ENCODE results near the gene ESF1.
A peak's percentile ranks its signal among the peaks of the same experiment; 100 is the strongest.

ESF1 gene

GRCh38 chr20:13784893-13785715 is at the start of gene ESF1, which contains the start of gene NDUFAF5:
Gene ESF1 (minus strand): TSS chr20:13784919. CDS start chr20:13783140, 1,779 bp downstream.
Gene NDUFAF5 (plus strand): TSS chr20:13785028. CDS start chr20:13785069, 41 bp downstream.
- Mint-ChIP-seq H3K27me3 (ENCODE audit: low read depth) (no peaks in the 10 kb centered on the region), H3K36me3 (ENCODE audit: low read depth) (peaks cover 27% of the 10 kb centered on the region), H3K4me3 (peak within 1 kb of the TSS; percentile 99), H3K9me3 (no peaks in the 10 kb centered on the region), H3K4me1 (ENCODE audit: low read depth) (peaks cover 36% of the 10 kb centered on the region), H3K27ac (peak within 1 kb of the TSS; percentile 97)

GRCh38 chr20:13831476-13831875 is 46.8 kb upstream of the ESF1 start:
- H3K36me3 Mint-ChIP-seq (ENCODE audit: low read depth): no peaks in the 10 kb centered on the region
- H3K27ac Mint-ChIP-seq: no peak overlapping the region
- no peaks in the 10 kb centered on the region for H3K9me3 Mint-ChIP-seq
- H3K27me3 Mint-ChIP-seq (ENCODE audit: low read depth): peaks cover 4% of the 10 kb centered on the region
- H3K4me1 Mint-ChIP-seq (ENCODE audit: low read depth): no peaks in the 10 kb centered on the region
- H3K4me3 Mint-ChIP-seq: no peak overlapping the region

- H3K4me1 Mint-ChIP-seq (ENCODE audit: low read depth): no peaks in the 10 kb centered on the region
- H3K9me3 Mint-ChIP-seq: no peaks in the 10 kb centered on the region
- no peak overlapping the region for H3K27ac Mint-ChIP-seq
- no peak overlapping the region for H3K4me3 Mint-ChIP-seq
- H3K36me3 Mint-ChIP-seq (ENCODE audit: low read depth): no peaks in the 10 kb centered on the region
- no peaks in the 10 kb centered on the region for H3K27me3 Mint-ChIP-seq (ENCODE audit: low read depth)
Observed at GRCh38 chr20:13825465-13825864, 40.7 kb upstream of the ESF1 start.

- H3K36me3 Mint-ChIP-seq (ENCODE audit: low read depth): no peaks in the 10 kb centered on the region
- H3K27ac Mint-ChIP-seq: no peak overlapping the region
- H3K9me3 Mint-ChIP-seq: no peaks in the 10 kb centered on the region
- no peaks in the 10 kb centered on the region for H3K27me3 Mint-ChIP-seq (ENCODE audit: low read depth)
- H3K4me3 Mint-ChIP-seq: no peak overlapping the region
- H3K4me1 Mint-ChIP-seq (ENCODE audit: low read depth): no peaks in the 10 kb centered on the region
Observed at GRCh38 chr20:13824459-13824858, 39.7 kb upstream of the ESF1 start.

- no peaks in the 10 kb centered on the region for H3K9me3 Mint-ChIP-seq
- H3K27me3 Mint-ChIP-seq (ENCODE audit: low read depth): no peaks in the 10 kb centered on the region
- H3K36me3 Mint-ChIP-seq (ENCODE audit: low read depth): peaks cover 6% of the 10 kb centered on the region
- H3K27ac Mint-ChIP-seq: no peak overlapping the region
- H3K4me3 Mint-ChIP-seq: no peak overlapping the region
- no peaks in the 10 kb centered on the region for H3K4me1 Mint-ChIP-seq (ENCODE audit: low read depth)
Observed at GRCh38 chr20:13822459-13822858, 37.7 kb upstream of the ESF1 start.

- Mint-ChIP-seq H3K27me3 (ENCODE audit: low read depth) (no peaks in the 10 kb centered on the region), H3K4me3 (no peak overlapping the region)
Observed at GRCh38 chr20:13821876-13822275, 37.2 kb upstream of the ESF1 start.

GRCh38 chr20:13819885-13820645 is 35.3 kb upstream of the ESF1 start:
- Mint-ChIP-seq H3K36me3 (ENCODE audit: low read depth) (peaks cover 10% of the 10 kb centered on the region), H3K9me3 (no peaks in the 10 kb centered on the region), H3K27me3 (ENCODE audit: low read depth) (no peaks in the 10 kb centered on the region), H3K27ac (no peak overlapping the region), H3K4me3 (no peak overlapping the region), H3K4me1 (ENCODE audit: low read depth) (peaks cover 5% of the 10 kb centered on the region)

More at GRCh38 chr20:13821876-13822275, 37.2 kb upstream of the ESF1 start:
- H3K4me1 Mint-ChIP-seq (ENCODE audit: low read depth): no peaks in the 10 kb centered on the region
- peaks cover 6% of the 10 kb centered on the region for H3K36me3 Mint-ChIP-seq (ENCODE audit: low read depth)
- no peaks in the 10 kb centered on the region for H3K9me3 Mint-ChIP-seq
- no peak overlapping the region for H3K27ac Mint-ChIP-seq

- Mint-ChIP-seq H3K27ac (no peak overlapping the region), H3K4me1 (ENCODE audit: low read depth) (peaks cover 5% of the 10 kb centered on the region), H3K4me3 (no peak overlapping the region), H3K9me3 (no peaks in the 10 kb centered on the region), H3K36me3 (ENCODE audit: low read depth) (peaks cover 16% of the 10 kb centered on the region), H3K27me3 (ENCODE audit: low read depth) (no peaks in the 10 kb centered on the region)
Observed at GRCh38 chr20:13817342-13817741, 32.6 kb upstream of the ESF1 start.

GRCh38 chr20:13816757-13817156 is 32.0 kb upstream of the ESF1 start:
- no peaks in the 10 kb centered on the region for H3K9me3 Mint-ChIP-seq
- peaks cover 20% of the 10 kb centered on the region for H3K36me3 Mint-ChIP-seq (ENCODE audit: low read depth)
- no peaks in the 10 kb centered on the region for H3K27me3 Mint-ChIP-seq (ENCODE audit: low read depth)
- H3K27ac Mint-ChIP-seq: no peak overlapping the region
- no peak overlapping the region for H3K4me3 Mint-ChIP-seq
- H3K4me1 Mint-ChIP-seq (ENCODE audit: low read depth): peaks cover 5% of the 10 kb centered on the region

GRCh38 chr20:13814672-13815071 is 30.0 kb upstream of the ESF1 start:
- Mint-ChIP-seq H3K4me3 (no peak overlapping the region), H3K9me3 (no peaks in the 10 kb centered on the region), H3K27ac (no peak overlapping the region), H3K4me1 (ENCODE audit: low read depth) (peaks cover 5% of the 10 kb centered on the region), H3K27me3 (ENCODE audit: low read depth) (no peaks in the 10 kb centered on the region), H3K36me3 (ENCODE audit: low read depth) (peaks cover 20% of the 10 kb centered on the region)

GRCh38 chr20:13813910-13814309 is 29.2 kb upstream of the ESF1 start:
- Mint-ChIP-seq H3K27ac (no peak overlapping the region), H3K36me3 (ENCODE audit: low read depth) (peaks cover 19% of the 10 kb centered on the region)

GRCh38 chr20:13810446-13810845 is 25.7 kb upstream of the ESF1 start:
- H3K9me3 Mint-ChIP-seq: no peaks in the 10 kb centered on the region
- H3K4me1 Mint-ChIP-seq (ENCODE audit: low read depth): no peaks in the 10 kb centered on the region
- H3K36me3 Mint-ChIP-seq (ENCODE audit: low read depth): peaks cover 13% of the 10 kb centered on the region
- no peak overlapping the region for H3K27ac Mint-ChIP-seq
- no peaks in the 10 kb centered on the region for H3K27me3 Mint-ChIP-seq (ENCODE audit: low read depth)
- no peak overlapping the region for H3K4me3 Mint-ChIP-seq

More at GRCh38 chr20:13813910-13814309, 29.2 kb upstream of the ESF1 start:
- no peaks in the 10 kb centered on the region for H3K27me3 Mint-ChIP-seq (ENCODE audit: low read depth)
- no peaks in the 10 kb centered on the region for H3K9me3 Mint-ChIP-seq
- H3K4me1 Mint-ChIP-seq (ENCODE audit: low read depth): peaks cover 5% of the 10 kb centered on the region
- no peak overlapping the region for H3K4me3 Mint-ChIP-seq

- Mint-ChIP-seq H3K36me3 (ENCODE audit: low read depth) (peaks cover 14% of the 10 kb centered on the region), H3K4me3 (no peak overlapping the region), H3K27me3 (ENCODE audit: low read depth) (no peaks in the 10 kb centered on the region), H3K4me1 (ENCODE audit: low read depth) (no peaks in the 10 kb centered on the region), H3K27ac (no peak overlapping the region), H3K9me3 (no peaks in the 10 kb centered on the region)
Observed at GRCh38 chr20:13809855-13810254, 25.1 kb upstream of the ESF1 start.

GRCh38 chr20:13809373-13809772 is 24.7 kb upstream of the ESF1 start:
- Mint-ChIP-seq H3K27ac (no peak overlapping the region), H3K36me3 (ENCODE audit: low read depth) (peaks cover 14% of the 10 kb centered on the region), H3K4me1 (ENCODE audit: low read depth) (no peaks in the 10 kb centered on the region), H3K9me3 (no peaks in the 10 kb centered on the region), H3K27me3 (ENCODE audit: low read depth) (no peaks in the 10 kb centered on the region), H3K4me3 (no peak overlapping the region)

- Mint-ChIP-seq H3K9me3 (no peaks in the 10 kb centered on the region), H3K36me3 (ENCODE audit: low read depth) (peaks cover 36% of the 10 kb centered on the region)
Observed at GRCh38 chr20:13800728-13801134, 16.0 kb upstream of the ESF1 start.

More at GRCh38 chr20:13800728-13801134, 16.0 kb upstream of the ESF1 start:
- no peaks in the 10 kb centered on the region for H3K27me3 Mint-ChIP-seq (ENCODE audit: low read depth)
- no peak overlapping the region for H3K4me3 Mint-ChIP-seq
- H3K4me1 Mint-ChIP-seq (ENCODE audit: low read depth): no peaks in the 10 kb centered on the region
- no peak overlapping the region for H3K27ac Mint-ChIP-seq

Data from T-helper 1 cell treated with Interleukin-12 subunit alpha and Interleukin-12 subunit beta and Interleukin-4 antibody, amounts not matched to agents 30 μg/mL and 1 μg/mL, for 36 hours (primary cell).